Erythroblast (primary cell): ENCODE results near the gene SCAMP3.

Source experiments
- GATA1 ChIP-seq: IDR thresholded peaks from 2 replicates; pipeline ENCODE4 v1.6.1; 2011; ENCODE audit warnings: low read depth, mild to moderate bottlenecking, control low read depth, low read length, moderate library complexity
- POLR2A ChIP-seq: IDR thresholded peaks from 2 replicates; pipeline ENCODE4 v1.6.1; 2011; ENCODE audit warnings: mild to moderate bottlenecking, low read length

GRCh38 chr1:155309423-155310021 lies 47.4 kb upstream of the SCAMP3 start:
- TF ChIP-seq POLR2A (no peak), GATA1 (no peak)
